ENCODE results near the gene CD6.

Gene CD6

GRCh38 chr11:60937811-60938210 is 33.7 kb upstream of the CD6 start:
- Histone ChIP-seq H3K9ac (ENCODE audit: low read length) (no peak overlapping the region), H3K9me3 (ENCODE audit: control insufficient read depth, low read length) (no peaks in the 10 kb centered on the region), H3K36me3 (ENCODE audit: control insufficient read depth, insufficient read depth, low read length) (peaks cover 4% of the 10 kb centered on the region), H3K4me1 (ENCODE audit: control insufficient read depth, insufficient read depth, low read length) (peaks cover 13% of the 10 kb centered on the region), H3K4me3 (ENCODE audit: low read length) (no peak overlapping the region), H3K27me3 (ENCODE audit: control insufficient read depth, insufficient read depth, low read length) (no peaks in the 10 kb centered on the region)

- H3K9ac ChIP-seq (ENCODE audit: low read length): no peak overlapping the region
- H3K4me1 ChIP-seq (ENCODE audit: control insufficient read depth, insufficient read depth, low read length): peaks cover 20% of the 10 kb centered on the region
- H3K27me3 ChIP-seq (ENCODE audit: control insufficient read depth, insufficient read depth, low read length): no peaks in the 10 kb centered on the region
- H3K36me3 ChIP-seq (ENCODE audit: control insufficient read depth, insufficient read depth, low read length): peaks cover 4% of the 10 kb centered on the region
- H3K9me3 ChIP-seq (ENCODE audit: control insufficient read depth, low read length): no peaks in the 10 kb centered on the region
- no peak overlapping the region for H3K4me3 ChIP-seq (ENCODE audit: low read length)
Measured at GRCh38 chr11:60938500-60938899, 33.0 kb upstream of the CD6 start.

GRCh38 chr11:60939301-60939700 is 32.2 kb upstream of the CD6 start:
- no peaks in the 10 kb centered on the region for H3K27me3 ChIP-seq (ENCODE audit: control insufficient read depth, insufficient read depth, low read length)
- H3K4me1 ChIP-seq (ENCODE audit: control insufficient read depth, insufficient read depth, low read length): peaks cover 21% of the 10 kb centered on the region
- peaks cover 4% of the 10 kb centered on the region for H3K36me3 ChIP-seq (ENCODE audit: control insufficient read depth, insufficient read depth, low read length)
- no peaks in the 10 kb centered on the region for H3K9me3 ChIP-seq (ENCODE audit: control insufficient read depth, low read length)
- no peak overlapping the region for H3K9ac ChIP-seq (ENCODE audit: low read length)
- no peak overlapping the region for H3K4me3 ChIP-seq (ENCODE audit: low read length)

GRCh38 chr11:60939855-60940254 is 31.6 kb upstream of the CD6 start:
- Histone ChIP-seq H3K9me3 (ENCODE audit: control insufficient read depth, low read length) (no peaks in the 10 kb centered on the region), H3K4me1 (ENCODE audit: control insufficient read depth, insufficient read depth, low read length) (peaks cover 21% of the 10 kb centered on the region), H3K27me3 (ENCODE audit: control insufficient read depth, insufficient read depth, low read length) (no peaks in the 10 kb centered on the region), H3K36me3 (ENCODE audit: control insufficient read depth, insufficient read depth, low read length) (peaks cover 4% of the 10 kb centered on the region), H3K4me3 (ENCODE audit: low read length) (no peak overlapping the region), H3K9ac (ENCODE audit: low read length) (no peak overlapping the region)

- no peaks in the 10 kb centered on the region for H3K27me3 ChIP-seq (ENCODE audit: control insufficient read depth, insufficient read depth, low read length)
- H3K9me3 ChIP-seq (ENCODE audit: control insufficient read depth, low read length): no peaks in the 10 kb centered on the region
- peaks cover 21% of the 10 kb centered on the region for H3K4me1 ChIP-seq (ENCODE audit: control insufficient read depth, insufficient read depth, low read length)
- peaks cover 4% of the 10 kb centered on the region for H3K36me3 ChIP-seq (ENCODE audit: control insufficient read depth, insufficient read depth, low read length)
- no peak overlapping the region for H3K9ac ChIP-seq (ENCODE audit: low read length)
- no peak overlapping the region for H3K4me3 ChIP-seq (ENCODE audit: low read length)
Measured at GRCh38 chr11:60941371-60942119, 29.9 kb upstream of the CD6 start.

- Histone ChIP-seq H3K36me3 (ENCODE audit: control insufficient read depth, insufficient read depth, low read length) (peaks cover 4% of the 10 kb centered on the region), H3K4me3 (ENCODE audit: low read length) (no peak overlapping the region), H3K27me3 (ENCODE audit: control insufficient read depth, insufficient read depth, low read length) (no peaks in the 10 kb centered on the region), H3K9ac (ENCODE audit: low read length) (no peak overlapping the region), H3K4me1 (ENCODE audit: control insufficient read depth, insufficient read depth, low read length) (peaks cover 21% of the 10 kb centered on the region), H3K9me3 (ENCODE audit: control insufficient read depth, low read length) (no peaks in the 10 kb centered on the region)
Measured at GRCh38 chr11:60942219-60942618, 29.3 kb upstream of the CD6 start.

- Histone ChIP-seq H3K4me1 (ENCODE audit: control insufficient read depth, insufficient read depth, low read length) (peaks cover 21% of the 10 kb centered on the region), H3K9me3 (ENCODE audit: control insufficient read depth, low read length) (no peaks in the 10 kb centered on the region), H3K9ac (ENCODE audit: low read length) (no peak overlapping the region), H3K36me3 (ENCODE audit: control insufficient read depth, insufficient read depth, low read length) (peaks cover 4% of the 10 kb centered on the region), H3K27me3 (ENCODE audit: control insufficient read depth, insufficient read depth, low read length) (no peaks in the 10 kb centered on the region), H3K4me3 (ENCODE audit: low read length) (no peak overlapping the region)
Measured at GRCh38 chr11:60942970-60943565, 28.4 kb upstream of the CD6 start.

GRCh38 chr11:60944490-60945294 is 26.8 kb upstream of the CD6 start:
- Histone ChIP-seq H3K9me3 (ENCODE audit: control insufficient read depth, low read length) (no peaks in the 10 kb centered on the region), H3K4me1 (ENCODE audit: control insufficient read depth, insufficient read depth, low read length) (peaks cover 18% of the 10 kb centered on the region), H3K27me3 (ENCODE audit: control insufficient read depth, insufficient read depth, low read length) (no peaks in the 10 kb centered on the region), H3K9ac (ENCODE audit: low read length) (no peak overlapping the region), H3K36me3 (ENCODE audit: control insufficient read depth, insufficient read depth, low read length) (no peaks in the 10 kb centered on the region), H3K4me3 (ENCODE audit: low read length) (no peak overlapping the region)

GRCh38 chr11:60945295-60945667 is 26.2 kb upstream of the CD6 start:
- H3K36me3 ChIP-seq (ENCODE audit: control insufficient read depth, insufficient read depth, low read length): no peaks in the 10 kb centered on the region
- no peaks in the 10 kb centered on the region for H3K9me3 ChIP-seq (ENCODE audit: control insufficient read depth, low read length)
- no peaks in the 10 kb centered on the region for H3K27me3 ChIP-seq (ENCODE audit: control insufficient read depth, insufficient read depth, low read length)
- H3K9ac ChIP-seq (ENCODE audit: low read length): no peak overlapping the region
- peaks cover 16% of the 10 kb centered on the region for H3K4me1 ChIP-seq (ENCODE audit: control insufficient read depth, insufficient read depth, low read length)
- H3K4me3 ChIP-seq (ENCODE audit: low read length): no peak overlapping the region

- H3K36me3 ChIP-seq (ENCODE audit: control insufficient read depth, insufficient read depth, low read length): no peaks in the 10 kb centered on the region
- H3K27me3 ChIP-seq (ENCODE audit: control insufficient read depth, insufficient read depth, low read length): no peaks in the 10 kb centered on the region
- no peak overlapping the region for H3K9ac ChIP-seq (ENCODE audit: low read length)
- H3K4me1 ChIP-seq (ENCODE audit: control insufficient read depth, insufficient read depth, low read length): peaks cover 24% of the 10 kb centered on the region
- H3K4me3 ChIP-seq (ENCODE audit: low read length): no peak overlapping the region
- H3K9me3 ChIP-seq (ENCODE audit: control insufficient read depth, low read length): no peaks in the 10 kb centered on the region
Measured at GRCh38 chr11:60946601-60947264, 24.7 kb upstream of the CD6 start.

GRCh38 chr11:60947700-60948099 is 23.8 kb upstream of the CD6 start:
- peaks cover 18% of the 10 kb centered on the region for H3K4me1 ChIP-seq (ENCODE audit: control insufficient read depth, insufficient read depth, low read length)
- H3K36me3 ChIP-seq (ENCODE audit: control insufficient read depth, insufficient read depth, low read length): no peaks in the 10 kb centered on the region
- no peak overlapping the region for H3K4me3 ChIP-seq (ENCODE audit: low read length)
- H3K9ac ChIP-seq (ENCODE audit: low read length): no peak overlapping the region
- no peaks in the 10 kb centered on the region for H3K27me3 ChIP-seq (ENCODE audit: control insufficient read depth, insufficient read depth, low read length)
- no peaks in the 10 kb centered on the region for H3K9me3 ChIP-seq (ENCODE audit: control insufficient read depth, low read length)

- Histone ChIP-seq H3K27me3 (ENCODE audit: control insufficient read depth, insufficient read depth, low read length) (no peaks in the 10 kb centered on the region), H3K4me1 (ENCODE audit: control insufficient read depth, insufficient read depth, low read length) (peaks cover 13% of the 10 kb centered on the region), H3K9ac (ENCODE audit: low read length) (no peak overlapping the region), H3K4me3 (ENCODE audit: low read length) (no peak overlapping the region), H3K9me3 (ENCODE audit: control insufficient read depth, low read length) (no peaks in the 10 kb centered on the region), H3K36me3 (ENCODE audit: control insufficient read depth, insufficient read depth, low read length) (no peaks in the 10 kb centered on the region)
Measured at GRCh38 chr11:60948250-60948649, 23.2 kb upstream of the CD6 start.

All from mucosa of stomach (tissue), 1 donor.